ENCODE data around the gene CADM4. TPM values are rescaled to one million over a fixed set of nuclear protein-coding genes. Genes with fewer than 3 reads are reported as not detected.

The CADM4 gene
- total RNA-seq, 1 experiment from 2014 or later = 1.5 TPM

GRCh38 chr19:43634506-43634871 lies 5.2 kb downstream of the CADM4 start:
- DNase-seq (ENCODE audit: low read depth) = no peak

GRCh38 chr19:43634068-43634467 lies 5.6 kb downstream of the CADM4 start:
- no peak for DNase-seq (ENCODE audit: low read depth)

- DNase-seq (ENCODE audit: low read depth) = no peak
Observed at GRCh38 chr19:43633520-43633919, 6.1 kb downstream of the CADM4 start.

DNA sequence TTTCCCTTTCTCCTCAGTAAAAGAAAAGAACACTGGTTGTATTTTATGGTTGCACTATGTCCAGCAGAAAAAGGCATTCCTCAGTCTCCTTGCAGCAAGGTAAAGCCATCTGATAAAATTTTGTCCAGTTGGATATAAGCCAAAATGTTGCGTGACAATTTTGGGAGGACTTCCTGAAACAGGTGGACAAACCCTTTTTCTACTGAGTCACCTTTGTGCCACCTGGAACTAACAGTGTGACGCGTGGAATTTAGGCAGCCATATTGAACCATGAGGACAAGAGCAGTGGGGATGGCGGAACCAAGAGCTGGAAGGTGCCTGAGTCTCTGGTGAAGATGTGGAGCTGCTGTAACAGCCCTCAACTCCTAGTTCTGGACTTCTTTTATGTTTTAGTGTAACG lies 8.2 kb downstream of the CADM4 start:
- no peak for DNase-seq (ENCODE audit: low read depth)

DNA sequence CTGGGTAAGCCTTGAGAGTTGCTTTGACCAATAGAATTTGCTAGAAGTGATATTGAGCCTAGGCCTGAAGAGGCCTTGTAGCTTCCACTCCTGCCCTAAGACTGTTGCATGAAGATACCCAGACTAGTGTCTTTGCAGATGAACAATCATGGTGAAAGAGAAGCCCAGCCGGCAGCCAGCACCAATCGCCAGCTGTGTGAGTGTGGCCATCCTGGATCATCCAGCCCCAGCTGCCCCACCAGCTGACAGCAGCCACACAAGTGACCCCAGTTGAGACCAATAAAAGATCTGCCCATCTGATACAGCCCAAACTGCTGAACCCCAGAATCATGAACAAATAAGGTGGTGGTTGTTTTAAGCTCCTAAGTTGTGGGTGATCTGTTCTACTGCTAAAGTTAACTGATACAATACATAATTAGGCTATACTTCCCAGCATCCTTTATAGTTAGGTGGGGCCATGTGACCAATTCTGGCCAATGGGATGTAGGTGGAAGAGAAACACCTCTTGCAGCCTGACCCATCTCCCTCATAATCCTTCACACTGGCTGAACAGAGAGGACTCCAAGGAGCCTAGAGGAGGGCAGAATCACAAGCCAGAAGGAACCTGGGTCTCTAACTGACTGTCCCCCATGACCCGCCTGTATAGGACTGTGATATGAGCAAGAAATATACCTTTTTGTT lies 10.9 kb downstream of the CADM4 start:
- DNase-seq (ENCODE audit: low read depth) = no peak

- DNase-seq (ENCODE audit: low read depth) = no peak
Observed at GRCh38 chr19:43626838-43627237, 12.8 kb downstream of the CADM4 start.

DNA sequence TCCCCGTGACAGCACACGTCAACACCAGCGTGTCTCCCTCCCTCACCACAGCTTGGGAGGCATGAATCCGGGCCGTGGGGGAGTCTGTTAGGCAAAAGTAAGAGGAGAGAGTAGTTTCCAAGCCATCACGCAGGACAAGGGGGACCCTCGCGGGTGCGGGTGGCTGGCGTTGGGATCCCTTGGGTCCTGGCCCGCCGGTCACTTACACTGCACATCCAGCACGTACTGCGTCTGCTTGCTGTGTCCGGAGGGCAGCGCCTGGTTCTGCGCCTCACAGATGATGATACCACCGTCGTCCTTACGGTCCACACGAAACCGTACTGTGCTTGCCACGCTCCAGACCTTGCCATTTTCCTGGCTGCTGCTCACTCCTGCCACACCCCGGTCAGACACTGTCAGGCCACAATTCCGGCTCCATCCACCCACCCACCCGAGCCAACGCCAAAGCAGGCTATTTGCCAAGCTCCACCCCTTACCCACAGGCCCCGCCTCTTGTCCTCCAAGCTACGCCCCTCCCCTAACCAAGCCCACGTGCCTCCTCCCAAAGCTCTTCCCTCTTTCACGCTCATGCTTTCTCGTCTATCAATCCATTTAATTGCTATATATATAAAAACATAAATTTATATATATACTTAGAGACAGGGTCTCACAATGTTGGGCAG lies 13.6 kb downstream of the CADM4 start:
- no peak for DNase-seq (ENCODE audit: low read depth)

- peak; percentile 18 for DNase-seq (ENCODE audit: low read depth)
Observed at GRCh38 chr19:43624933-43625332, 14.7 kb downstream of the CADM4 start.

DNA sequence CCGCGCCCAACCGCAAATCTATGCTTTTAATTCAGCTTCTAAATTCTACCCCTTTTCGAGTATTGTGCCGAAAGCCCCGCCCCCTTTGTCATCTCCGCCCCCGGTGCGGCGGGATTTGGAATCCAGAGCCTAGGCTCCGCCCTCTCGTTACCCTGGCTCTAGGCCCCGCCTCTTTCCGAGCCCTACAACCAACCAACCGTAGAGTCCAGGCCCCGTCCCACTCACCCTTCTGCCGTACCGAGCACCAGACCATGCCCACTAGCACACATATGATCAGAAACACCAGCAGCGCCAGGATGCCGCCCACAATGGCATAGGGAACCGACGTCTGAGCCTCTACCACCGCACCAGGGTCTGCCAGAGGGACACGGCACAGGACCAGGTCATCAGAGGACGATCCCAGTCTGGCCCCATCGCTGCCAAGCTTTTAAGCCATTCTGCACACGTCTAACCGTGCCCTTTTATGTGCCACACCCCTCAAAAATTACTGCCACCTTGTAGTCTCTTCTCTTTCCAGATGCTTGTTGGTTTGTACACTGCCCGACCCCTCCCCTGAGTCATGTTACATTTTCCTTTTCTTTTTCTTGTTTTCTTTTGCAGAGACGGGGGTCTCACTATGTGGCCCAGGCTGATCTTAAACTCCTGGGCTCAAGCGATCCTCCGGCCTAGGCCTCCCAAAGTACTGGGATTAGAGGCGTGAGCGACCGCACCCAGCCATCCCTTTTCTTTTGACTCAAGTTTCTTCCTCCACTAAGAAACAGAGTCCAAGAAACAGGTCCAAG lies 15.6 kb downstream of the CADM4 start:
- no peak for DNase-seq (ENCODE audit: low read depth)

DNA sequence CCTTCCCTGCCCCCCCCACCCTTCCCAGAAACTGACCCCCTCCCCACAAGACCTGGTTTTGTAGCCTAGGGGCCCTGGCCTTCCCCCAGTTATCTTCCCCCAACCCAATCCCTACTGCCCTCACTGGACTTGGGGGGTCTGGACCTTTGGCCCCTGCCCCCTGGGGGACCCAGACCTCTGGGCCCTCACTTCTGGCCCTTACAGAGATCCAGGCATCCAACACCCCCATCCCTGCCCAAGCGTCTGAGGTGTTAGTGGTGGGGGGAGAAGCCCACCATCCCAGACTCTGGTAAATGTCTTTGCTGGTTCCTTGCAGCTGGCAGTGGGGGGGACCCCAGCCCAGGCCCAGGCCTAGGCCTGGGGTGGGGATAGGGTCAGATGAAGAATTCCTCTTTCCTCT lies 16.7 kb downstream of the CADM4 start:
- DNase-seq (ENCODE audit: low read depth) = no peak

GRCh38 chr19:43622070-43622469 lies 17.6 kb downstream of the CADM4 start:
- DNase-seq (ENCODE audit: low read depth) = no peak

DNA sequence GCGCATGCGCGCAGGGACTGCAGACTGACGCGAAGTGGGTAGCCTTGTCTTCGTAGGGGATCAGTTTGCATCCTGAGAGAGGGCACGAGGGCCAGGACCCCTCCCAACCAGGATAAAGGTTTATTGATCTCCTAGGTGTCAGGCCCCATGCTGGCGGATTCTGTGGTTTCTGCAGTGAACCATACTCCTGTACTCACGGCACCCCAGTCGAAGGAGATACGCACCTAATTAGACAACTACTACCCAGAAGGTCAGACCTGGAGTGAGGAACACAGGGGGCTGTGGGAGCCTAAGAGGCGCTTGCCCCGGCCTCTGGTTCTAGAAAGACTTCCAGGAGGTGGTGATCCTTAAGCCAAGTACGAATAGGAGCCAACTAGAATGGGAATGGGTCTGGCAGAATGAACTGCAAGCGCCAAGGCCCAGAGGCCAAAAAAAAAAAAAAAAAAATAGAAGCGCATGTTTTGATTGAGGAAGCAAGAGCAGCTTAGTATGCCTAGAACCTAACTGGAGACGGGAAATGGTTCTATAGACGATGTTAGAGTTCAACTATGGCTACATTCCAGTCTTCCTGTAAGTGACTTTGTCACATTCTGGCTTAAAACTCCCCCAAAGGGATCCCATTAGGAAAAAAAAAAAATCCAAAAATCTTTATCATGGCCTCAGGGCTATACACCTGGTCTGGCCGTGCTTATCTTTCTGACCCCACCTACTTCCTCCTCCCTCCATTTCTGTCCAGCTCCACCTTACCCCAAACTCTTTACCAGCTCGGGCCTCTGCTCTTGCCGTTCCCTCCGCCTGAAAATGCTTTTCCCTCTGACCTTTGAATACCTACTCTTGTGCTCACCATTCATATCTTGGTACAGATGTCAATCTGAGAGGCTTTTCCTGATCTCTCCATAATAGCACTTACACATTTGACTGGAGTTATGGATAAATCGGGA lies 19.3 kb downstream of the CADM4 start:
- no peak for DNase-seq (ENCODE audit: low read depth)

DNA sequence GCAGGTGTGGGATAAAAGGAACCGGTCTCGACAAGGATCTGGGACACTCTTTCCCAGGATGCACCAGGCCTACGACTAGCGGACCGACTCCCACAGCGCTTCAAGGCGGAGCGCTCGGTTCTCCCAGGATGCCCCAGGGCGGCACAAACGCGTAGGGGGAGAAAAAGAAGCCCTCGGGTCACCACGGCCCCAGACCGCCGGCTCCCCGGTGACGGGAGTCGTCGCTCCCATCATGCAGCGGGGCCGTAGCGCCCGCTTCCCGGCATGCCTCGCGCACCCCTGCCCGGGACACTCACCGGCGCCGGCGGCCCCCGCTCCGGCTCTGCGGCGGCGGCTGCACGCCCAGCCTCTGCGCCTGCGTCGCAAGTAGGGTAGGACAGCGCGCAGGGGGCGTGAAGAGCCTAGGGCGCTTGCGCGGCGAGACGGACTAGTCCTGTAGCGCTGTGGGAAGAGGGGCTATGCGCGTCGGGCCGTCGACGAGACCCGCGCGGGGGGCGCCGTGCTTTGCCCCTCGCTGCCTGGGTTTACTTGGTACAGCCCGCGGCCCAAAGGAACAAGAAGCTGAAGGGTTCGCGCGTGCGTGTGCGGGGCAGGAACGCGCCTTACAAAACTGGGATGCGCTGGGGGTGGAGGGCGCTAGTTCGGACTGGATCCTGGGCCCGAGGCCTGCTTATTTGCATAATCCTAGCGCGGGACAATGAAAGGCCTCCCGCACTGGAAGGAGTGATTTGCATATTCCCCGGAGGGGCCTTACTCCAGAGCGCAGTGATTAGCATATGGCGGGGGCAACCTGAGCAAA lies 20.2 kb downstream of the CADM4 start, which contains the start of gene ZNF428:
ZNF428 (minus strand) TSS at position 368 of the 799 bp plus-strand sequence. CDS start 5,325 bp downstream, outside the sequence.
- DNase-seq (ENCODE audit: low read depth) = peak; percentile 65

- DNase-seq (ENCODE audit: low read depth) = no peak
Observed at GRCh38 chr19:43618921-43619261, 20.8 kb downstream of the CADM4 start.

GRCh38 chr19:43616954-43617353 lies 22.7 kb downstream of the CADM4 start:
- no peak for DNase-seq (ENCODE audit: low read depth)

GRCh38 chr19:43616306-43616705 lies 23.3 kb downstream of the CADM4 start:
- DNase-seq (ENCODE audit: low read depth) = no peak

DNA sequence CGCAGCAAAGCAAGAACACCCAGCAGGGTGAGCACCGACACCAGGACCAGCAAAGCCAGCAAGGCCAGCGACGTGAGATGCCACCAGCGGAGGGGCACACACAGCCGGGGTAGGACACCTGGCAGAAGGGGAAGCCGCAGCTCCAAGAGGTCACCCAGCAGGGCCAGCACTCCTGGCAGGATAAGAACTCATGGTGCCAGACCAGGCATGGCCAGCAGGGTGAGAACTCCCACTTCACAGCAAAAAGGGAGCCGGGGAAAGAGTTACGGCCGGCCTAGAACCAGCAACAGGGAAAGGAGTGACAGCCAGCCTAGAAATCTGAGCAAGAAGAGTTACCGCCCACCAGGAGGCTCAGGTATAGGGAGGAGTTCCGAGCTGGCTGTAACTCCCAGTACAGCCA lies 27.3 kb downstream of the CADM4 start:
- DNase-seq (ENCODE audit: low read depth) = no peak

- no peak for DNase-seq (ENCODE audit: low read depth)
Observed at GRCh38 chr19:43611788-43612187, 27.9 kb downstream of the CADM4 start, which contains the start of gene SRRM5. TSS of gene SRRM5 (plus strand) at chr19:43612088. CDS start at chr19:43612122, 34 bp downstream.

- DNase-seq (ENCODE audit: low read depth) = peak; percentile 51
Observed at GRCh38 chr19:43610493-43610892, 29.2 kb downstream of the CADM4 start.

DNA sequence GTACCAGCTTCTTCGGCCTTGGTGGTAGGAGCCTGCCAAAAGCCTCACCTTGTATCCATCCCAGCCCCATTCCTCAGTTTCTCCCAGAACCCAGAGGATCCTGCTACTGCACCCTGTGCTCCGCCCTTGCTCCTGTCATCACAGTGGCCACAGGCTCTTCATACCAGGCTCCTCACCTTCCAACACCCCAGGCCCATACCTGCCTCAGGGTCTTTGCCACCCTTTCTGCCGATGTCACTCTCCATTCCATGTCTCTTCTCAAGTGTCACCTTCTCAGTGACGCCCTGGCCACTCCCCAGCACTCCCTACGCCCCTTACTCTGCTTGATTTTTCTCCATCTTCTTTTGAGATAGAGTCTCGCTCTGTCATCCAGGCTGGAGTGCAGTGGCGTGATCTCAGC lies 29.8 kb downstream of the CADM4 start:
- DNase-seq (ENCODE audit: low read depth) = no peak

Data from HT1080 (cell line).